ENCODE measurements around the gene MTX2. TPM values are rescaled to one million over a fixed set of nuclear protein-coding genes. Genes with fewer than 3 reads are reported as not detected.

The MTX2 gene
- total and polyA plus RNA-seq, 10 of the 15 experiments (the other 5 are each of a cell fraction or from before 2014, with no cell fraction given), result 15.7 to 78.1 (median 55.0) TPM

DNA sequence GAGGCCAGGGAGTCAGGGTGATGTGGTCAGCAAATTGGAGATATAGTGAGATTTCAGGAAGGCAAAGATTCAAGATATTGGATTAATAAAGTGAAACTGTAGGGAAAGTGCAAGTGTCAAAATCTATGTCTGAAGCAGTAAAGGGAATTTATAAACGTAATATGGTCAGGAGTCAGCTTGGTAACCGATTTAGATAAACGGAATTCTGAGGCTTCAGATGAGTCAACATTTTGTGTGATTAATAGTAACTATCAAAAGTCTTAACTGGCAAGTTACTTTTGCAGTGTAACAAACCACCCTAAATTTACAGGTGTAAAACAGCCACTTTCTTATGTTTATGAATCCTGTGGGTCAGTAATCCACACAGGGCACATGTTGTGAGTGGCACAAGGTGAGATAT, 10.9 kb downstream of the MTX2 start:
- H3K27me3 ChIP-seq (replicated peaks in 1 of 2; ENCODE audit: control insufficient read depth in 2 of 2, insufficient read depth in 2 of 2, low read length in 1 of 2), result no peaks in the 10 kb centered on the region
- H3K4me3 ChIP-seq, result no peak overlapping the region
- H3K9ac ChIP-seq (ENCODE audit: control insufficient read depth, insufficient read depth, low read length), result no peak overlapping the region
- ChIA-PET POLR2A (no interaction called here), SMC1A (ENCODE audit: uncharacterized antibody, unreplicated experiment) (interaction anchor here (1.0 kb wide), 1 partner anchor 9 kb away, joined by 3 read pairs; no protein-coding TSS in a partner anchor), RAD21 (ENCODE audit: unreplicated experiment) (no interaction called here), CTCF (no interaction called here)
- TF ChIP-seq RB1 (IDR thresholded peaks at IDR 0.05; ENCODE audit: borderline replicate concordance), result no peak
- TF ChIP-seq, protein P1, sequence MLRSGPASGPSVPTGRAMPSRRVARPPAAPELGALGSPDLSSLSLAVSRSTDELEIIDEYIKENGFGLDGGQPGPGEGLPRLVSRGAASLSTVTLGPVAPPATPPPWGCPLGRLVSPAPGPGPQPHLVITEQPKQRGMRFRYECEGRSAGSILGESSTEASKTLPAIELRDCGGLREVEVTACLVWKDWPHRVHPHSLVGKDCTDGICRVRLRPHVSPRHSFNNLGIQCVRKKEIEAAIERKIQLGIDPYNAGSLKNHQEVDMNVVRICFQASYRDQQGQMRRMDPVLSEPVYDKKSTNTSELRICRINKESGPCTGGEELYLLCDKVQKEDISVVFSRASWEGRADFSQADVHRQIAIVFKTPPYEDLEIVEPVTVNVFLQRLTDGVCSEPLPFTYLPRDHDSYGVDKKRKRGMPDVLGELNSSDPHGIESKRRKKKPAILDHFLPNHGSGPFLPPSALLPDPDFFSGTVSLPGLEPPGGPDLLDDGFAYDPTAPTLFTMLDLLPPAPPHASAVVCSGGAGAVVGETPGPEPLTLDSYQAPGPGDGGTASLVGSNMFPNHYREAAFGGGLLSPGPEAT (IDR thresholded peaks at IDR 0.05; ENCODE audit: low read depth), result no peak
- intact Hi-C loops (cut with micrococcal nuclease; ENCODE audit: unreplicated experiment) (no loop called here), in situ Hi-C loops (cut with MboI) (no loop called here)
- H3K79me2 ChIP-seq (ENCODE audit: control insufficient read depth, insufficient read depth, low read length), result peaks cover 16% of the 10 kb centered on the region
- FAIRE-seq (no peak), ATAC-seq (no peak), DNase-seq (ENCODE audit: low read depth, low spot score) (no peak)
- H3K9me3 ChIP-seq (replicated peaks; ENCODE audit: control insufficient read depth, insufficient read depth, low read length), result no peaks in the 10 kb centered on the region; the same call in 2 of the 3 replicates
- no peaks in the 10 kb centered on the region for H3K4me1 ChIP-seq (ENCODE audit: control insufficient read depth, insufficient read depth, low read length)
- no peaks in the 10 kb centered on the region for H4K20me1 ChIP-seq (ENCODE audit: control insufficient read depth, insufficient read depth)
- no peak overlapping the region for H2AFZ ChIP-seq (ENCODE audit: control insufficient read depth, low read depth, low read length)
- no peak overlapping the region for H3K27ac ChIP-seq (ENCODE audit: control insufficient read depth, insufficient read depth)
- H3K36me3 ChIP-seq (ENCODE audit: control insufficient read depth in 2 of 2, insufficient read depth in 2 of 2, low read length in 1 of 2), result no peaks in the 10 kb centered on the region
- 96% methylated on average over 3 of the region's 3 CpGs for WGBS (ENCODE audit: insufficient coverage, insufficient replicate concordance, low lambda C conversion rate, missing lambda C conversion rate)
- H3K4me2 ChIP-seq (ENCODE audit: control insufficient read depth, insufficient read depth), result no peak overlapping the region
- no TSS peak for BruUV-seq (replicated peaks)

DNA sequence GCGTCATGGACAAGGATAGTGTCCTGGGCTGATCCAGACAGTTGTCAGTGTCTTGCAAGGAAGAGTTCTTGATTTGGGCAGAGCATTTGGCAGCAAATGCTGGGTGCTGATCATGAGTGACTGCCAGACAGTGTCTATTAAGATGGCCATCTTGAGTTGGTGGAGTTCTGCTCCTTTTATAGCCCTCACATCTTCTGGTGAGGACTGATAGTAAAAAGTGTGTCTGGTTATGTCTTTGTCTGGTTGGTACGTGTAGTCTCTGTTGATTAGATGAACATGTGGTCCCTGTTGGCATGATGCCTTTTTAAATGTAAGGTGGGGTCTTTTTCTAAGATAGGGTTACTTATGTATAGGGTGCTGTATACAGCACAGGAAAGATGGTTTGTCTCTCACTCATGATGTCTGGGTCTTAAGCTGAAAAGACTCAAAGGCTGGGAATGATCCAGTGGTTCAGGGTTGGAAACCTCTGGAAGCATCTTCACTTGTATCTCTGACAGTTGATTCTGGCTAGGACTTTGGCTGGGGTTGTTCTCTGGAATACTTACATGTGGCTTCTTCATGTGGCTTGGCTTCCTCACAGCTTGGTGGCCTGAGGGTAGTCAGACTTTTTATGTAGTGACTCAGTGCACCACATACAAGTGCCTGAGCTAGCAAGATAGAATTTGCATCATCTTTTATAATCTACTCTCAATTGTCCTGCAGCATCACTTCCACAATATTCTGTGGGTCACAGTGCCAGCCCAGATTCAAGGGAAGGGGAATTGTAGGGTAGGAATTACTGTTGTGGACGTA, 11.8 kb downstream of the MTX2 start:
- in situ Hi-C loops (cut with MboI) (no loop called here), intact Hi-C loops (cut with micrococcal nuclease; ENCODE audit: unreplicated experiment) (no loop called here)
- POLR2A ChIA-PET, result no interaction called here
- DNase-seq (ENCODE audit: low read depth, low spot score) (no peak), ATAC-seq (no peak), FAIRE-seq (no peak)
- Histone ChIP-seq H3K9me3 (replicated peaks; ENCODE audit: control insufficient read depth, insufficient read depth, low read length) (no peaks in the 10 kb centered on the region; the same call in 2 of the 3 replicates), H3K4me1 (ENCODE audit: control insufficient read depth, insufficient read depth, low read length) (no peaks in the 10 kb centered on the region), H3K9ac (ENCODE audit: control insufficient read depth, insufficient read depth, low read length) (no peak overlapping the region), H4K20me1 (ENCODE audit: control insufficient read depth, insufficient read depth) (no peaks in the 10 kb centered on the region), H2AFZ (ENCODE audit: control insufficient read depth, low read depth, low read length) (no peak overlapping the region), H3K4me2 (ENCODE audit: control insufficient read depth, insufficient read depth) (no peak overlapping the region), H3K27ac (ENCODE audit: control insufficient read depth, insufficient read depth) (no peak overlapping the region), H3K27me3 (replicated peaks in 1 of 2; ENCODE audit: control insufficient read depth in 2 of 2, insufficient read depth in 2 of 2, low read length in 1 of 2) (no peaks in the 10 kb centered on the region), H3K79me2 (ENCODE audit: control insufficient read depth, insufficient read depth, low read length) (peaks cover 16% of the 10 kb centered on the region), H3K36me3 (ENCODE audit: control insufficient read depth in 2 of 2, insufficient read depth in 2 of 2, low read length in 1 of 2) (no peaks in the 10 kb centered on the region), H3K4me3 (no peak overlapping the region)
- 83% methylated on average over 3 of the region's 3 CpGs for WGBS (ENCODE audit: insufficient coverage, insufficient replicate concordance, low lambda C conversion rate, missing lambda C conversion rate)
- BruUV-seq (replicated peaks), result no TSS peak
- CTCF ChIA-PET, result no interaction called here
- RAD21 ChIA-PET (ENCODE audit: unreplicated experiment), result no interaction called here
- SMC1A ChIA-PET (ENCODE audit: uncharacterized antibody, unreplicated experiment), result interaction anchor here (2.0 kb wide), 1 partner anchor 17 kb away, joined by 6 read pairs; no protein-coding TSS in a partner anchor
- TF ChIP-seq CHD4 (IDR thresholded peaks at IDR 0.05) (no peak), SP1 (IDR thresholded peaks at IDR 0.05; ENCODE audit: low read depth, low read length) (no peak), IKZF2 (IDR thresholded peaks at IDR 0.05) (no peak), BCL11A (IDR thresholded peaks at IDR 0.05; ENCODE audit: low read depth, low read length) (no peak), TAF1 (IDR thresholded peaks at IDR 0.05; ENCODE audit: borderline replicate concordance, low read depth, low read length) (no peak), ESRRA (IDR thresholded peaks at IDR 0.05; ENCODE audit: low read length) (no peak), SMAD5 (IDR thresholded peaks at IDR 0.05; ENCODE audit: low read depth) (no peak), SUZ12 (IDR thresholded peaks at IDR 0.05; ENCODE audit: unreplicated experiment) (no peak), NR2C1 (IDR thresholded peaks at IDR 0.05) (no peak)
- TF ChIP-seq, protein P2, sequence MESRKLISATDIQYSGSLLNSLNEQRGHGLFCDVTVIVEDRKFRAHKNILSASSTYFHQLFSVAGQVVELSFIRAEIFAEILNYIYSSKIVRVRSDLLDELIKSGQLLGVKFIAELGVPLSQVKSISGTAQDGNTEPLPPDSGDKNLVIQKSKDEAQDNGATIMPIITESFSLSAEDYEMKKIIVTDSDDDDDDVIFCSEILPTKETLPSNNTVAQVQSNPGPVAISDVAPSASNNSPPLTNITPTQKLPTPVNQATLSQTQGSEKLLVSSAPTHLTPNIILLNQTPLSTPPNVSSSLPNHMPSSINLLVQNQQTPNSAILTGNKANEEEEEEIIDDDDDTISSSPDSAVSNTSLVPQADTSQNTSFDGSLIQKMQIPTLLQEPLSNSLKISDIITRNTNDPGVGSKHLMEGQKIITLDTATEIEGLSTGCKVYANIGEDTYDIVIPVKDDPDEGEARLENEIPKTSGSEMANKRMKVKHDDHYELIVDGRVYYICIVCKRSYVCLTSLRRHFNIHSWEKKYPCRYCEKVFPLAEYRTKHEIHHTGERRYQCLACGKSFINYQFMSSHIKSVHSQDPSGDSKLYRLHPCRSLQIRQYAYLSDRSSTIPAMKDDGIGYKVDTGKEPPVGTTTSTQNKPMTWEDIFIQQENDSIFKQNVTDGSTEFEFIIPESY (IDR thresholded peaks at IDR 0.05), result no peak
